Panc1 (cell line): ENCODE measurements around the gene ADCY9. TPM values are rescaled to one million over a fixed set of nuclear protein-coding genes. Genes with fewer than 3 reads are reported as not detected.
"Not testable (repeated sequence)": the region's sequence is repeated elsewhere in the genome, so short reads cannot be mapped to it uniquely, and the experiment has no call there.

Source experiments
- ATAC-seq: fragments of 200-7000 bp; cut with Tn5 transposase; 2 replicates; pipeline ENCODE4 v1.9.1; 2020; ENCODE audit warnings: mild to moderate bottlenecking, moderate library complexity
- BruUV-seq: library from RNA; stranded (reverse); fragments of 400-500 nt; replicated peaks from 2 replicates; lab custom pipeline; 2021; lab: Mats Ljungman, UMichigan
- CTCF ChIA-PET: fragments of 300-600 bp; sonication (Branson Sonifier 250); formaldehyde crosslinking; loops from one replicate; lab custom pipeline; 2022; ENCODE audit warnings: antibody characterized with exemption; lab: Charles Lee
- POLR2A ChIA-PET: fragments of 300-600 bp; sonication (Branson Sonifier 250); formaldehyde crosslinking; loops from one replicate; lab custom pipeline; 2022; ENCODE audit warnings: antibody characterized with exemption; lab: Charles Lee
- DNase-seq: peaks from one replicate; pipeline ENCODE4 v3.0.0-alpha.2; 2010; ENCODE audit warnings: low read depth, low spot score
- H3K27ac ChIP-seq: 2 replicates; pipeline ENCODE4 v1.5.1; 2011; ENCODE audit warnings: mild to moderate bottlenecking, low read length, inconsistent platforms
- H3K27me3 ChIP-seq: fragments of 200-500 bp; sonication (Bioruptor generic); 2 replicates; pipeline ENCODE4 v1.6.0; 2014; ENCODE audit warnings: low read length, inconsistent platforms; ENCODE audit not compliant: control insufficient read depth, insufficient read depth
- H3K36me3 ChIP-seq: fragments of 200-500 bp; sonication (Bioruptor generic); 2 replicates; pipeline ENCODE4 v1.5.1; 2014; ENCODE audit warnings: inconsistent platforms, mild to moderate bottlenecking, low read length, moderate library complexity; ENCODE audit not compliant: control insufficient read depth, insufficient read depth
- H3K4me1 ChIP-seq: 2 replicates; pipeline ENCODE4 v1.5.1; 2011; ENCODE audit warnings: inconsistent platforms, mild to moderate bottlenecking, low read length, moderate library complexity; ENCODE audit not compliant: control insufficient read depth, insufficient read depth
- H3K4me3 ChIP-seq, 2 experiments: 2 replicates each; pipeline ENCODE4 v1.5.1; 2011 to 2012; ENCODE audit warnings: low read depth in 2 of 2, low read length in 2 of 2, mild to moderate bottlenecking in 2 of 2, inconsistent platforms in 1 of 2, moderate library complexity in 1 of 2
- H3K9me3 ChIP-seq: fragments of 200-500 bp; sonication (Bioruptor generic); 2 replicates; pipeline ENCODE4 v1.5.1; 2014; ENCODE audit warnings: low read depth, mild to moderate bottlenecking, inconsistent platforms, low read length, moderate library complexity; ENCODE audit not compliant: control insufficient read depth, insufficient read depth
- POLR2AphosphoS5 ChIP-seq: IDR thresholded peaks from 2 replicates; pipeline ENCODE4 v1.6.1; 2012; ENCODE audit warnings: mild to moderate bottlenecking, low read depth, low read length, moderate library complexity
- SIN3A ChIP-seq: IDR thresholded peaks from 2 replicates; pipeline ENCODE4 v1.6.1; 2012; ENCODE audit warnings: low read depth, mild to moderate bottlenecking, low read length, moderate library complexity, borderline replicate concordance; ENCODE audit not compliant: insufficient read depth
- TCF7L2 ChIP-seq: IDR thresholded peaks from 2 replicates; pipeline ENCODE4 v1.6.1; 2011; ENCODE audit warnings: mild to moderate bottlenecking, low read depth, low read length, inconsistent platforms
- in situ Hi-C: cut with HindIII; loops from 2 replicates; pipeline ENCODE4 v1.10.0; 2016; ENCODE audit warnings: low sequenced_read_pairs, low pct_unique_long_range_greater_than_20kb
- intact Hi-C: fragments of 100-400 bp; cut with micrococcal nuclease; formaldehyde crosslinking; loops from one replicate; pipeline ENCODE4 v1.10.0; 2022; ENCODE audit not compliant: unreplicated experiment
- total RNA-seq: library from RNA; stranded (reverse); gene quantifications from one replicate; pipeline ENCODE4 v1.2.1, GENCODE V29; 2021; ENCODE audit not compliant: unreplicated experiment
- TF ChIP-seq, protein P1 (sequence below): fragments of 450-650 bp; IDR thresholded peaks from 2 replicates; pipeline ENCODE4 v1.5.1; 2017; ENCODE audit warnings: mild to moderate bottlenecking
- TF ChIP-seq, protein P2 (sequence below), 2 experiments: IDR thresholded peaks; 2 replicates each; pipeline ENCODE4 v1.6.1; 2011 to 2012; ENCODE audit warnings: low read depth in 2 of 2, control low read depth in 1 of 2, low read length in 1 of 2, mild to moderate bottlenecking in 1 of 2, moderate library complexity in 1 of 2; ENCODE audit not compliant: insufficient read depth in 1 of 2

ADCY9 gene
- total RNA-seq, 1 experiment from 2014 or later, result 29.8 TPM

GRCh38 chr16:4157376-4157825, 41.2 kb upstream of the ADCY9 start:
- CTCF ChIA-PET, result no interaction called here

GRCh38 chr16:4156503-4156902, 40.3 kb upstream of the ADCY9 start:
- in situ Hi-C loops, H3K36me3 ChIP-seq, H3K9me3 ChIP-seq, CTCF ChIA-PET, intact Hi-C loops, H3K27me3 ChIP-seq, ATAC-seq, H3K27ac ChIP-seq, DNase-seq, H3K4me3 ChIP-seq, H3K4me1 ChIP-seq, BruUV-seq, POLR2A ChIA-PET: not testable (repeated sequence)

More at GRCh38 chr16:4157376-4157825, 41.2 kb upstream of the ADCY9 start:
- H3K4me3 ChIP-seq, result no peak overlapping the region
- no peak overlapping the region for H3K27ac ChIP-seq
- H3K9me3 ChIP-seq, result no peaks in the 10 kb centered on the region
- ATAC-seq, result no peak
- POLR2A ChIA-PET, result no interaction called here
- in situ Hi-C loops (no loop called here), intact Hi-C loops (no loop called here)
- TF ChIP-seq, protein P1, sequence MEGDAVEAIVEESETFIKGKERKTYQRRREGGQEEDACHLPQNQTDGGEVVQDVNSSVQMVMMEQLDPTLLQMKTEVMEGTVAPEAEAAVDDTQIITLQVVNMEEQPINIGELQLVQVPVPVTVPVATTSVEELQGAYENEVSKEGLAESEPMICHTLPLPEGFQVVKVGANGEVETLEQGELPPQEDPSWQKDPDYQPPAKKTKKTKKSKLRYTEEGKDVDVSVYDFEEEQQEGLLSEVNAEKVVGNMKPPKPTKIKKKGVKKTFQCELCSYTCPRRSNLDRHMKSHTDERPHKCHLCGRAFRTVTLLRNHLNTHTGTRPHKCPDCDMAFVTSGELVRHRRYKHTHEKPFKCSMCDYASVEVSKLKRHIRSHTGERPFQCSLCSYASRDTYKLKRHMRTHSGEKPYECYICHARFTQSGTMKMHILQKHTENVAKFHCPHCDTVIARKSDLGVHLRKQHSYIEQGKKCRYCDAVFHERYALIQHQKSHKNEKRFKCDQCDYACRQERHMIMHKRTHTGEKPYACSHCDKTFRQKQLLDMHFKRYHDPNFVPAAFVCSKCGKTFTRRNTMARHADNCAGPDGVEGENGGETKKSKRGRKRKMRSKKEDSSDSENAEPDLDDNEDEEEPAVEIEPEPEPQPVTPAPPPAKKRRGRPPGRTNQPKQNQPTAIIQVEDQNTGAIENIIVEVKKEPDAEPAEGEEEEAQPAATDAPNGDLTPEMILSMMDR, result no peak
- TF ChIP-seq, protein P2, sequence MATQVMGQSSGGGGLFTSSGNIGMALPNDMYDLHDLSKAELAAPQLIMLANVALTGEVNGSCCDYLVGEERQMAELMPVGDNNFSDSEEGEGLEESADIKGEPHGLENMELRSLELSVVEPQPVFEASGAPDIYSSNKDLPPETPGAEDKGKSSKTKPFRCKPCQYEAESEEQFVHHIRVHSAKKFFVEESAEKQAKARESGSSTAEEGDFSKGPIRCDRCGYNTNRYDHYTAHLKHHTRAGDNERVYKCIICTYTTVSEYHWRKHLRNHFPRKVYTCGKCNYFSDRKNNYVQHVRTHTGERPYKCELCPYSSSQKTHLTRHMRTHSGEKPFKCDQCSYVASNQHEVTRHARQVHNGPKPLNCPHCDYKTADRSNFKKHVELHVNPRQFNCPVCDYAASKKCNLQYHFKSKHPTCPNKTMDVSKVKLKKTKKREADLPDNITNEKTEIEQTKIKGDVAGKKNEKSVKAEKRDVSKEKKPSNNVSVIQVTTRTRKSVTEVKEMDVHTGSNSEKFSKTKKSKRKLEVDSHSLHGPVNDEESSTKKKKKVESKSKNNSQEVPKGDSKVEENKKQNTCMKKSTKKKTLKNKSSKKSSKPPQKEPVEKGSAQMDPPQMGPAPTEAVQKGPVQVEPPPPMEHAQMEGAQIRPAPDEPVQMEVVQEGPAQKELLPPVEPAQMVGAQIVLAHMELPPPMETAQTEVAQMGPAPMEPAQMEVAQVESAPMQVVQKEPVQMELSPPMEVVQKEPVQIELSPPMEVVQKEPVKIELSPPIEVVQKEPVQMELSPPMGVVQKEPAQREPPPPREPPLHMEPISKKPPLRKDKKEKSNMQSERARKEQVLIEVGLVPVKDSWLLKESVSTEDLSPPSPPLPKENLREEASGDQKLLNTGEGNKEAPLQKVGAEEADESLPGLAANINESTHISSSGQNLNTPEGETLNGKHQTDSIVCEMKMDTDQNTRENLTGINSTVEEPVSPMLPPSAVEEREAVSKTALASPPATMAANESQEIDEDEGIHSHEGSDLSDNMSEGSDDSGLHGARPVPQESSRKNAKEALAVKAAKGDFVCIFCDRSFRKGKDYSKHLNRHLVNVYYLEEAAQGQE (IDR thresholded peaks at IDR 0.05; ENCODE audit: insufficient read depth in 1 of 2, low read depth in 2 of 2, low read length in 1 of 2), result no peak
- TF ChIP-seq POLR2AphosphoS5, result no peak
- no peak for TF ChIP-seq TCF7L2
- TF ChIP-seq SIN3A, result no peak
- no TSS peak for BruUV-seq
- no peaks in the 10 kb centered on the region for H3K27me3 ChIP-seq
- no peaks in the 10 kb centered on the region for H3K4me1 ChIP-seq
- H3K36me3 ChIP-seq, result no peaks in the 10 kb centered on the region
- no peak for DNase-seq

- H3K9me3 ChIP-seq, POLR2A ChIA-PET, H3K4me3 ChIP-seq, in situ Hi-C loops, BruUV-seq, H3K27me3 ChIP-seq, H3K36me3 ChIP-seq, CTCF ChIA-PET, H3K4me1 ChIP-seq, ATAC-seq, DNase-seq, intact Hi-C loops, H3K27ac ChIP-seq: not testable (repeated sequence)
Observed at GRCh38 chr16:4153364-4153763, 37.1 kb upstream of the ADCY9 start.
